HG03571 (cell line): ENCODE measurements around the gene DPYD.

ENCODE experiments used
- ATAC-seq: cut with Tn5 transposase; IDR thresholded peaks from one replicate; pipeline ENCODE4 v1.9.1; 2021; ENCODE audit not compliant: unreplicated experiment

DPYD gene

DNA sequence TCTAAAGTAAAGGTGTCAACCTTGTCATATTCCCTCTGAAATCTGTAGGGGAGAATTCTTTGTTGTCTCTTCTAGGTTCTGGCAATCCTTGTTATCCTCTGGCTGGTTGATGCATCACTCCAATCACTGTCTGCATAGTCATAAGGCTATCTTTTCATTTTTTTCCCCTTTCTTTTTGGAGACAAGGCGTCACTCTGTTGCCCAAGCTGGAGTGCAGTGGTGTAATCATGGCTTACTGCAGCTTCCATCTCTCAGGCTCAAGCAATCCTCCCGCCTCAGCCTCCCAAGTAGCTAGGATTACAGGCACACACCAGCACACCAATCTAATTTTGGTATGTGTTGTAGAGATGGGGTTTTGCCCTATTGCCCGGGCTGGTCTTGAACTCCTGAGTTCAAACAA is 12.9 kb downstream of the DPYD start:
- ATAC-seq: no peak

DNA sequence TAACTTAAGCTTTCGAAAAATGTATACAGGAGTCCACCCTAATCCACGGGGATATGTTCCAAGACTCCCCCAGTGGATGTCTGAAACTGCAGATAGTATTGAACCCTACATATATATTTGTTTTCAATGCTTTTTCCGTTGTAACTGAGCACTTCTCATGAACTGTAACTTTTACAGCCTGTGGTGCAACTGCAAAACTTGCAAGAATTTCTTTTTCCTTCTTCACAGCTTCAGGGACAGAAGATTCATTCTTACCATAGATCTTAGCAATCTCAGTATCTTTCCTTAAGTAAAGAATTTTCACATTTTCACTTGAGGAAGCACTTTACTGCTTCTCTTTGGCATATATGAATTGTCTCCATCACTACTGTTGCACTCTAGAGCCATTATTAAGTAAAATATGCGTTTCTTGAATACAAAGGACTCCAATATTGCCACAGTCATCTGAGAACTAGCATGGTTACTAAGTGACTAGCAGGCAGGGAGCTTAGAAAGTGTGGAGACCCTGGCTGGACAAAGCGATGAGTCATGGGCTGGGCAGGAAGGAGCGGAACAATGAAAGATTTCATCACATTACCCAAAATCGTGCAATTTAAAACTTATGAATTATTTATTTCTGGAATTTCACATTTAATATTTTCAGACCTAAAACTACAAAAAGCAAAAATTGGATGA is 14.1 kb downstream of the DPYD start:
- ATAC-seq: no peak

DNA sequence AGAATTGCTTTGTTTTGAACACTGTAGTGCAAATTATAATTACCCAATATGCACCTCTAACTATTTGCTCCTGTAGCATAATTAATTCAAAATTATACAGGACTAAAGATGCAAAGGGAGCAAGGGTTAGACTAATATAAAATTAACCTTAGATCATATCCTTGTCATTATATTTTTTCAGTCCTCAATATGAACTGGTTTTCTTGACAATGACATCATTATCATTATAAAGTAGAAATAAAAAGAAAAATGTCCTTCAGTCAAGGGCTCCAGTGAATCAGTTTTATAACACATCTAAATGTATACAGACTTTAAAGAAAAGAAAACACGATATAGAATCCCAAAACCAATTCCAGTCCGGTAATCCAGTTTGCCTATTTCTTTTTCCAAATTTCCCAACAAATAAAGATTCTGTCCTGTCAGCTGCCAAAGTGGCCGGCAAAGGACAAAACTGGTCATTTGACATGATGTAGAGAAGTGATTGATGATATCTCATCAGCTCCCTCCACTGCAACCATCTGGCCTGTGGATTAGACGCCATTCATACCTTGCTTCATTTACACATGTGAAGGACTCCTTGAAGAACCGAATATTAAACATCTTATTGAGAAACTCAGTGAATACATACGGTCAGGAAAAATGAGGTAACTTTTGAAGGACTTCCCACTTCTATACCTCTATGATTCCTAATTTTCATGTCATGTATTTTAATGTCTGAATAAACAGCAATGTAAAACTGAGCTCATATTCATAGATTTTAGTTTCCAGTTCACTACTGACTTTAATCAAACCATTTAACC is 15.5 kb downstream of the DPYD start:
- ATAC-seq: no peak

DNA sequence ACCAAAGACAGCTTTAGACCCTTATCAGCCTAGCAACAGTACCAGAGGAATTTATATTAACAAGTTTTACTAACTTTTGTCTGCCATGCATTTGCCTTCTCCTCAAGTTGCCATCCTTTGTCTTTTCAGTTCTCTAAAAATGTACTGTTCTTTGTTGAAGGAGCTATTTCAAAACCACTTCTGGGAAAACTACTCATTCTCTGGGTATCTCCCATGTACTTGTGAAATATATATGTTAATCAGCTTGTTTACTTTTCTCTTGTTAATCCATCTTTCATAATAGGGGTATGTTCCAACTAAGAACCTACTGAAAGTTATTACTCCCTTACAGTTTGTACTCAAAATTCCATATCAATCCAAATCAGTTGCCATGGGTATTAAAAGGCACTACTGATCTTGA is 16.3 kb downstream of the DPYD start:
- ATAC-seq: no peak

DNA sequence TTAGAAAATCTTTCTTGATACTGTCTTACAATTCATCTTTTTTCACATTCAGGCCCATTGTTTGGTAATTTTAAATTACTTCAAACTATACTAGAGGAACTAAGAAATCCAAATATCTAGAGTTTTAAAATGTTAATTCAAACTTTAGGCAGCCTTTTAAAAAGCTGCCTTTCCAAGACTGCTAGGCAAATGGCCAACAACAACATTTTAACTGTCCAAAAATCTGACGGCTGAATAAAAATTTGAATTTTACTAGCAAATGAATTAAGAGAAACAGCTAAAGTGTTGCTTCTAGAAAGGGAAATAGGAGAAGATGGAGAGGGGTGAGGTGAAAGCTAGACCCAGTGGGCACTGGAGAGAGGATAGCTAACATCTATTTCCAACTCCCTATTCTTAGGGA is 17.2 kb downstream of the DPYD start:
- ATAC-seq: no peak

DNA sequence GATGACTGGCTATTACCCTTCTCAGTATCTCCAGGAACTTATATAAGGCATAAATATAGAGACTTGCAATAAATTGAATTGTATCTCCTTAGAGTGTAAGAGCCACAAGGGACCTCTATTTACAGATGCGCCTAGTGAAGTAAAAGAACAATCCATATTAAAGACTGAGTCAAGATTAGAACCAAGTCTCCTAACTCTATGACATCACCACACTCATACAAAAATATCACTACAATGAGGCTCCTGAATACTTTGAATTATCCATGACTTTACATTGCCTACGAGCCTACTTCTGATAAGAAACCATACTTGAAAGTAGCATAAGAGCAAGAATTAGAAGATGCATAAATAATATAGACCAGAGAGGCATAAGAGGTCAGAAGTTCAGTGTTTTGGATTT is 18.8 kb downstream of the DPYD start:
- no peak for ATAC-seq

DNA sequence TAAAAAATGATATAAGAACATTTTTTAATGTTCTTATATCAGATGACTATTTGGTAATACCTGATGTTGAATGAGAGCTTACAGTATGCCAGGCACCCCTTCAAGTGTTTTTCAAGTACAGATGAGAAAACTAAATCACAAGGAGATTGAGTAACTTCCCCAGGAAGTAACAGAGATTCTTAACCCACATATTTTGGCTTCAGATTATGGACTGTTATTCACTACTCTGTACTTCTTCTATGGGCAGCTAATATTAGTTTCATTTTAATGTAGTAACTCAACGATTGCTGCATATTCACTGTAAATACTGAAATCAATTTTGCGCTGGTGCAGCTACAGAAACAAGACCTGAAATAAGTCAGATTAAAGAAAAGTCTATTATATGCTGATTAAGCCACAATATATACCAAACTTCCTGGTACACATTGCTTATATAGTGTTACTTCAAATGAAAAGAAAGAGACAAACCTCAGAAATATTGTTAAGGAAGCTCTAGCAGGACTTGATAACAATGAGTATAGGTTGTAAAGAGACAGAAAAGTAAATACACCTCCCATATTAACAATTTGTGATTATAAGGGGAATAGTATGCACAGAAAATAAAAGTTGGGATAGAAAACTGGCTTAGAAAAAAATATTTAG is 19.7 kb downstream of the DPYD start:
- no peak for ATAC-seq

DNA sequence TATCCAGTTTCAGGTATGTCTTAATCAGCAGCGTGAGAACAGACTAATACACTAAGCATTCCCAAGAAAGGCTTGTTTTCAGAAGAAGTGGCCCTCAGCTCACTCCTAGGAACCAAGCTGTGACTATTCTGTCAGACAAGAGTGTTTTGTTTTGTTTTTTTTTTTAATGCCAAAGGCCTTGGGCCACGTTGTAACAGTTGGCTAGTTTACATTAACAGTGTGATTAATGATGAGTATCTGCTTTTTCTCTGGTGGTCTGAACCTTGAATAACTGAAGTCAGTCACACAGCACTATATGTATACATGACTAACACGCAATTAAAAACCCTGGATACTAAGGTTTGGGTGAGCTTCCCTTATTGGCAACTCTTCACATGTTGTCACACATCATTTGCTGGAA is 21.9 kb downstream of the DPYD start:
- no peak for ATAC-seq

DNA sequence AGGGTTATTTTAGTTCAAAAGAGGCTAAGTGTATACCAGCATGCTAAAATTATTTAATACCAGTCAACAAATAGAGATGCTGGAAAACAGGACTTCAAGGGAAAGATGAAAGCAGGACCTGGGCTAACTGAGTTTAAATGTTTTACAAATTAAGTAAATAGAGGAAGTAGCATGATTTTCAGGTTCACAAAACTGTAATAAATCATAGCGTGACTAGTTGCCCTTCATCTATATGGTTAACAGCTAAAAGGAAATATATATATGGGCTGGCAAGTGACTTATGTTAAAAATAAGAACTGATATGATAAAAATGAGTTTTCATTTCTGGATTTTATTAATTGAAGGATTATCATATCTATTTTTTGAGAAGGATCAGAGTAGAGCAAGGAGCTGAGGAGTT is 25.6 kb downstream of the DPYD start:
- ATAC-seq: no peak

DNA sequence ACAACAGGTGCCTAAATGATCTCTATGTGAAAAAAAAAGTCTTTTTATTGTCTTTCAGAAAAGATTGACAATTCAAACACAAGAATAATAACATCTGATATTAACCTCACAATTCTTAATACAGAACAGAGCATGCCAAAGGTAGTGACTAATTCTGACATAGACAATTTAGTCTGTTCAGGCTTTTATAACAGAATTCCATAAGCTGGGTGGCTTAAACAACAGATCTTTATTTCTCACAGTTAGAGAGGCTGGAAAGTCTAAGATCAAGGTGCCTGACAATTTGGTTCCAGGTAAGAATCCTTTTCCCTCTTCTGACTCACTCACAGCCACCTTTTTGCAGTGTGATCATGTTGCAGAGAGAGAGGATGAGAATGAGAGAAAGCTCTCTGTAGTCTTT is 27.0 kb downstream of the DPYD start:
- no peak for ATAC-seq

DNA sequence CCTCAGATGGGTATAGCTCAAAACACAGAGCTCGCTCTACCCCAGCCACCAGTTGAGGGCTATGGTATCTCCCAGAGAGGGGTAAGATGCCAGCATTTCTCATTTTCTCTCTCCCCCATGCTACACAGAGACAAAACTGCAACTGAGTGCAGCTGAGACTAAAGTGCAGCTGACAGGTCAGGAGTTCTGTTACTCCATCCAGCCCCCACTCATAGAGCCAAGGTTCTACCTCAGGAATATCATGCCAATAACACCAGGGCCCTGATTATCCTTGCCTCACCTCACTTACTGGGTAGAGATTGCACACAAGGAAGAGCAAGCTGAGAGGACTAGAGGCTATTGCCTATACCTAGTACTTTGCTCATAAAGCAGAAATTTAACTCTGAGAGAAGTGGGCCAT is 34.6 kb downstream of the DPYD start:
- no peak for ATAC-seq

DNA sequence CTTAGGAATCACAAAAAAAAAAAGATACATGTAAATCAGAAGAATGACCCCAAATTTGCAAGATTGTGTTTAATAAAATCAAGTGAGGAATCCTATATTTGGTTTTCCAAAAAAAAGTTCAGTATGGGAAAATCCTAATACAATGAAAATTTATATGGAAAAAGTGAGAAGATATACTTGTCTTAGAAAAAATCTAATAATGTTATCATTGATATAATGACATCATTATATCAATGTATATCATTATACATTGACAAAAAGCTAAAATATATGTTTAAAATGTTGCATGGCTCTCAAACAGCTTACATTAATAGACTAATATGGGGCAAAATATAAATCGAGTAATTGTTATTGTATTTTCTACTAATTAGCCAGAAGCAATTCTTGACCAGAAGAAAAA is 37.0 kb downstream of the DPYD start:
- no peak for ATAC-seq

DNA sequence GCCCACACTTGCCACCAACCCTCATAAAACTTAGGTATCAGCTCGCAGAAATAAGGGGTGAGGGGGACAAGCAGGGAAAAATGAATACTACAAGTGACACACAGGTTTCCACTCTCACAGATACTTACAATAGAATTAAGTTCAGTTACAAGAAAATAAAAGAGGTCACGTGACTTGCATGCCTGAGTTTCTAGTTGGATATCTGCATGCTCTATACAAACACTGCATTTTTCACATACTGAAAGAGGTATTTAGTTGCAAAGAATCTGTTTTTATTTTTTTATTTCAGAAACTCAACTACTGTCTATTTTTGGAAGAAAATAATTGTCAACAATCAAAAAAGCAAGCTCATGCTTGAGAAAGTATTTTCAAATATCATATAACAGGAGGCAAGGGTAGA is 43.5 kb downstream of the DPYD start:
- no peak for ATAC-seq

DNA sequence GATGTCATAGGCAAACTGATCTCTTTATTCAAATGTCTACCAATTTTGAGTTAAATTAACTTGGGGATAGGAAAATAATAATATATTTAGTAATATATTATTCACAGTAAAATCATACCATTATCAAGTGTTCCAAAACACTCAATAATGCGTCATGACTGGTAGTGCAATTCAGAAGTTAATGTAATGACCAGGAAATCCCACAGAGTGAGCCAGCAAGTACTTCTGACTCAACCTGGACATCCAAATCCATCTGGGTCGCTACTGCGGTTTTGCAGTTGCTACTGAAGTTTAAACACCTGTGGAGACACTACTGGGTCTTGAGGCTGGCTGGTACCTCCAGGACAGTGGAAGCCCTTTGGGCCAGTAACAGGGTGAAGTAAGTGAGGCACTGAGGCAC is 44.8 kb downstream of the DPYD start:
- ATAC-seq: no peak

DNA sequence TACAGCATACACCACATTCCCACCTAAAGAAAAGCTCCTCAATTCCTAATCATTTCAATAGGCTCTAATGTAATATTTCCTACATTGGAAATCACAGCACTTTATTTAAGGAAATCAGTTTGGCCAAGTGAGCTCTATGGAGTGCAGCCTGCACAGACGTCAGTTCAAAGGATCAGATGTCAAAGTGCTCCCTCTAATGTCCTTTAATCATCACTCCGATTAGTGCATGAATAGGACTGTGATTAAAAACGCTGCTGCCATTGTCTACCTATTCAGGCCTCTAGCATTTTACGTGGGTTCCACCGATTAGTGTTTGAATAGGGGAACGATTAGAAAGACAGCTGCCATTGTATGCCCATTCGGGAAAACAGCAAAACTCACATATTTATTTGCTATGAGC is 50.2 kb downstream of the DPYD start:
- no peak for ATAC-seq

DNA sequence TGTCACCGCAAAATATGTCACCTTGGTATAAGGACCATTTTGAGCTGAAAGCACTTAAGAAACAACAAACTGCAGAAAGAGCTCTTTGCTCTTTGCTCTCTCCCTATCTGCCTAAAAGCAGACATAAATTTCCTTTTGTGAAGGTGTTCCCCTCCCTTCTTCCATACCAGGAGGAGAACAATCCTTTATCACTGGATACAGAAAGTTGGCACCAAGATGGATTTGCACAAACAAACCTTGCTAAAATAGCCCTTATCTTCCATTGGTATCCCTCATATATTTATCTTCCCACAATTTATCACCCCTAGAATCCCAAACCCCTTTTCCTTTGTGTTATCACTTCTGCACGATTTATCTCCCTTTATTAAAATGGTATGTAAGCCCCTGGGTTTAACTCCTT is 51.4 kb downstream of the DPYD start:
- no peak for ATAC-seq

DNA sequence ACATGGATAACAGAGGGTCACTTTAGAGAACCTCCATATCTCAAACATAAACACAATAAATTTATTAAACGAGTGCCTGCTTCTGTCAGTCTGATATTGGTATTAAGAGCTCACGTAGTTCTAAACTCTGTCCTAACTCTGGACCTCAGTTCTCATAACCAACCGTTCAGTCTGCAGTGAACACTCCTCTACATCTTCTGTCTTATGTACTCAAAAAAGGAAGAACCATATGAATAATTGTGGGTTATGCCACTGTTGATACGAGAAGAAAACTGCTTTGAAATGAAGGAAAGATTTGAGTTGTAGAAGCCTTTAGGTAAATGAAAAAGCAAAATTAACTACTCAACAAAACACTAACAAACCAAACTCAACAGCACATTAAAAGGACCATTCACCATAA is 53.7 kb downstream of the DPYD start:
- no peak for ATAC-seq

DNA sequence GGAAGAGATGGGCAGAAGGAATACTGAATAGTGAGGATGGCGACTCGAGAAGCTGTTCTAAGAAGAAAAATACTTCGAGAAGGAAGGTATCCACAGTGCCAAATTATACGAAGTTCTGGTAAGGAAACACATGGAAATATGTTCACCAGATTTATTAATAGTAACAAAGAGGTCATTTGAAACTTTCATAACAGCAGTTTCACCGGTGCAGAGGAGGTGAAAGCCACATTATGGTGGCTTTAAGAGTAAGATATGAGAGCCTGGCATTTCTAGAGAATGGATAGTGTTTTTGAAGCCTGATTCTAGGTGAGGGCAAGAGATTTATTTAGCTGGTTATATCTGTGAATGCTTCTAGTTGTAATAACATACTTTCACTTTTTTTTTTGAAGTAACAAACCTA is 56.2 kb downstream of the DPYD start:
- no peak for ATAC-seq

DNA sequence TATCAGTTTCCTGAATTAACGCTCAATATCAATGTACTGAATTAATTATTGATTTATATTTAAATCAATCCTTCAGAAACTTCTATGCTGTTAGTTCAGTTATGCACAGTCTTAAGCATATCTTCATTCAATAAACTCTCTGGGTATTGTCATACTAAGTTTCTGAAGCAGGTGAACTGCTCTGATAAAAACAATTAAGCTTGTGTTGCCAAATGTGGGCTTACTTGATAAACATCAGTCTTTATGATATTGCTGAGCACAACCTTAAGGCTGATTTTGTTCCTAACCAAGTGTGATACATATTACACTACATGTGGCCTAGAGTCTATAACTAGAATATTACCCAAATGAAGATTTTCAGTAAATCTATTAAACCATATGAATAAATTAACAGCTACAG is 67.6 kb downstream of the DPYD start:
- ATAC-seq: no peak

DNA sequence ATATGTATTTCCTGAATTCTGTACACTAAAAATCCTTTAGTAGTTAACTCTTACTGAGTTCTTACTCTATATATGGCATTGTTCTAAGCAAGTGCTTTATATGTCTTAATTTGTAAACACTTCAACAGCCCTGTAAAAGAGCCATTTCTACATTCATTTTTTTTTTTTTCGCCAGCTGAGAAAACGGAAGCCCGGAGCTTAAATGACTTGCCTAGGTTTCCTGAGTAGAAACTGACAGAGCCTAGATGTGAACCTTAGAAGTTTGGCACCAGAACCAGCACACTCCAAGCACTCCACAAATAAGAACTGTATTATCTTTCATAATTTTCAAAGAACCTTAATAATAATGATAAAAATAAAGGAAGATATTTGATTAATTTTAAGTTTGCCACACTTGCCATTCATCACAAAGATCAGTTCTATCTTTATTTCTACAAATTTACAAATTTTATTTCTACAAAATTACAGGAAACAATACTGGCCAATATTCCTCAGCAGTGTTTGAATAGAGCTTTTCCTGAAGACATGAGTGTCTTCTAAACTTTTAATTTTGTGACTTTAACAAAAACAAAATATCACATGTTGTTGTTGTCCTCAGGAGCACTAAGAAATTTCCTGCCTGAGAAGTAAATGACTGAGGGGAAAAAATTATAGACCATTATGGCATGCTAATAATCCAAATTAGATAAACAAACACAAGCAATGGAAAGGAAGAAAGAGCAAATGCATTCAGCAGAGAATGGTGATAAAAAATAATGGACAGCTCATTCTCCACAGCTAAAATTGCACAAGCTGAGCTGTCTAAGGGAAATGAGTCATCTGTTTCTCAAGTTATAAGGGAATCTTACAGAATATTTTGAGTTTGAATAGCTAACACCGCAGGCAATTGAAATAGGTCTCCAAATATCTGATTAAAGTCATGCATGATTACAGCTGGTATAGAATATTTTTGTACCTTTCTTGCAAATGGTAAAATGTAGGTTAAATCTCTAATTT is 71.2 kb downstream of the DPYD start:
- no peak for ATAC-seq

DNA sequence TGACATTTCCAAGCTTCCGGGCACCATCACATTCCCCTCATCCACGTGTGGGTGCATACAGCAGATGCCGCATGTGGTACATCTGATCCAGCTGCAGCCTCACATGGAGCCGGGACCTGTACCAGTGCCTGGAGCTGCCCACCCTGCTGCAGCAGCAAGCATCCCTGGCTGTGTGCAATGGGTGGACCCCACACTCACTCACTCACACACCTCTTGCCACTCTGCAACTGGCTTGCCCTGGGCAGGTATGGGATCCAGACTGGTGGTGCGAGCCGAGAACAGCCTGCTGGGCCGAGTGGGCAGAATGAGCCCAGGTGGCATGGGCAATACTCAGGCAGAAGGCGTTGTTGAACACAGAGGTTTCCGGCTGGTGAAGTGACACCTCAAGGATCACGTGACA is 75.0 kb downstream of the DPYD start:
- no peak for ATAC-seq
